Ramos (cell line): ENCODE results near the gene TRPT1.

Experiments used
- in situ Hi-C: fragments of 300-500 bp; cut with MboI; formaldehyde crosslinking; loops from one replicate; pipeline ENCODE4 v1.14.3; 2022; ENCODE audit warnings: low sequenced_read_pairs; ENCODE audit not compliant: unreplicated experiment

The TRPT1 gene

DNA sequence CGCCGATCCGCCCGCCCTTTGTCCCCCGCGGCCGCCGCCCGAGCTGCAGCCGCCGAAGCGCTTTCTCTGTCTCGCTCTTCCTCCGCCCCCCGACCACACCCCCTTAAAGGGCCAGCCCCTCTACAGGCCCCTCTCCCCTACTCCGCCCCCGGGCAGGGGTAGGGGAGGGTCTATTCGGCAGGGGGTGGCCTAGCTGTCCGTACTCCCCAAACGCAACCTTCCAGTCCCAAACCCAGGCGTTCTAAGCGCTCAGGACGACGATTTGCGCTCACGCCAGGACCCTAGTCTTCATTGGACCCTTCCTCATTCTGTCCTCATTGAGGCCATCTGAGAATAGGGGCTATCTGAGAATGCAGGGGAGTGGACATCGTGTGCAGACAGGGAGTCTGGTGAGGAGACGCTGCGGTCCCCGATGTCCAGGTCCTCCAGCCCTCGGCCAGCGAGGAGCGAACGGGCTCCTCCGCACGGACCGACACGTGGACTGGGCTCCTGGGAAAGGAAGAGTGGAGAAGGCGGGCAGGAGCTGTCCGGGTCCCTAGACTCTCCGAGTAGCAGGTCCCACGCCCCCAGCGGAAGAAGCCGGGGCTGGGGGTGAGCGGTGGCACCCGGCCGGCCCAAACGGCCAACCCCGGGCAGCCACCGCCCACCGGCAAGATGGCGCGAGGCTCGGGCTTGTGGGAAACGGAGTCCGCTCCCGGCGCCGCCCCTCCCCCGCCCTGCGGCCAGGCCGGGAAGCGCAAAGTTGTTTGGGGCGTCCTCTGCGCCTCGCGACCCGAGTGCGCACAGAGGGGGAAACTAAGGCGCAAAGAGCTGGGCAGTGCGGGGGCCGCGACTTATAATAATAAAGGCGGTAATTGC lies 21.1 kb upstream of the TRPT1 start, which contains the start of gene PPP1R14B:
Gene PPP1R14B, minus strand, starts transcription at position 73 of the 858 bp plus-strand sequence. CDS start 270 bp downstream, outside the sequence.
- in situ Hi-C loops = loop anchor here (25.0 kb wide), 3 partner anchors 890 to 1635 kb away; partner anchors contain the start of genes B3GAT3, EML3, MTA2 and ROM1

DNA sequence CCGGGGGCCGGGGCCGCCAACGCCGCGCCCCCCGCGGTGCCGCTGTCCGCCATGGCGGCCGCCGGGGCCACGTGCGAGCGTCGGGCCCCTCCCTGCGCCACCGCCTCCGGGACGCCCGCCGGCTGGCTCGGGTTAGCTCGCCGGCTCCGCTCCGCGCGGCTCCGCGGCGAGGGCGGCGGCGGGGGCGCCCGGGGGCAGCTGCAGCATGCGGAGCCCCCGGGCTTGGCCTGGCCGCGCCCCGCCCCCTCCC lies 20.6 kb upstream of the TRPT1 start:
- in situ Hi-C loops = loop anchor here (25.0 kb wide), 3 partner anchors 891 to 1634 kb away; partner anchors contain the start of genes B3GAT3, EML3, MTA2 and ROM1

DNA sequence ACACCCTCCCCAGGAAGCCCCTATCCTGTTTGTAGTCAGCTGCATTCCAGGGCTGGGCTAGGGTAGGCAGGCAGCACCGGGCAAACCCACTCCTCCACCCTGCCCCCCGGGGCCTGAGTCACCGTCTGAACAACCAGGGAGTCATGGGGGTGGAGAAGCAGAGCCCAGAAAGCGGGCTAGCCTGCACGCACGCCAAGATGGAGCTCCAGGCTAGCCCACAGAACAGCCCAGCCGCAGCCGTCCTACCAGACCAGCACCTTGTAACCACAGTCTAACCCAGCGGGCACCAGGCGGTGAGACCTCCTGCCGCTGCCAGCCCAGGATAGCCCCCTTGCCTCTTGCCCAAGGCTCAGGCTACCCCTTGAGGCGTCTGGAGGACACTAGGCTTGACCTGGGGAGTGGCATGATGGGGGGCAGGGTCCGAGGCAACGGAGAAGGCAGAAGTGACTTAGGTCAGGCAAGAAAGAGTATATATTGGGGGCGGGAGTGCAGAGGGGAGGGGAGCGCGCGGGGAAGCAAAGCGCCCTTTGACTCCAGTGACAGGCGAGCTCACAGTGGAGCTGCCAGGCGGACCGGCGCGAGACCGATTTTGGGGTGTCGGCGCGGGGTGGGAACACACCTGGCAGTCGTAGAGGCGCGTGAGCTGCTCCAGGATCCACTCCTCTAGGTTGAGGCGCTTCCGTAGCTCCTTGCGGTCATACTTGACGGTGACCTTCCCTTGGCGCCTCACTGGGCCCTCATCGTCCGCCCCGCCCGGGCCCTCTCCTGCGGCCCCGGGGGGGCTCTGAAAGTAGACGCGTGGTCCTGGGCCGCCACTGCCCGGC lies 20.0 kb upstream of the TRPT1 start:
- in situ Hi-C loops = loop anchor here (25.0 kb wide), 3 partner anchors 891 to 1634 kb away; partner anchors contain the start of genes B3GAT3, EML3, MTA2 and ROM1

DNA sequence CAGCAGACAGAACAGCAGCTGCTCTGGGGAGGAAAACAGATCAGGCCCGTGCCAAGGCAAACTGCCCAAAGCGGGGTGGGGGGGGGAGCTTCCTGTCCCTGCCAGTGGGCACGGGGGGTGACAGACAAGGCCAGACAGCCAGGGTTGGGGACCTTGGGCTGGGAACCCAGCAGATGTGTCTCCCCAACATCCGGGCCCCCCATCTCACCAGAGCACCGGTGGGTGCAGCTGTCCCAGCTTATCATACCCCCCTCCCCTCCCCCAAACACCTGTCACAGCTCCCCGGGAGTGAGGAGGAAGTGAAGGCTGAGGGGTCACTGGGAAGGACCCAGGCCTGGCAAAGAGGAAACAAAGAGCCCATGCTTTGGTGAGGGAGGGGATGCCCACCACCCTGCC lies 19.4 kb upstream of the TRPT1 start:
- in situ Hi-C loops = loop anchor here (25.0 kb wide), 3 partner anchors 892 to 1633 kb away; partner anchors contain the start of genes B3GAT3, EML3, MTA2 and ROM1

DNA sequence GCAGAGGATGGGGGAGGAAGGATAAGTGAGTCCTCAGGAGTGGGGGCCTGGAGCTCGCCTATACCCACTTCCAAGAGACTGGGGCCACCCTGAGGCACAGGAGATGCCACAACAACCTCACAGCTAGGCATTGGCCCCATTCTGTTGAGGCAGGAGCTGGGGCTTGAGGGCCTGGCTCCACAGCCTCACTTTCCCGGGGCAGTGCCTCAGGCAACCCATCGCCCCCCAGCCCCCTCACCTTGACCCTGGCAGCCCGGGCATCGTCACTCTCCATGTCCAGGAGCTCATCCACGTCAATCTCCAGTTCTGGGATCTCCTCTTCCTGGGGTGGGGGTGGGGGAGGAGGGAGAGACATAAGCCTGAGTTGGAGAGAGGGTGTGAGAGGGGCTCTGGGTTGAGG lies 19.0 kb upstream of the TRPT1 start:
- in situ Hi-C loops = loop anchor here (25.0 kb wide), 3 partner anchors 892 to 1633 kb away; partner anchors contain the start of genes B3GAT3, EML3, MTA2 and ROM1

DNA sequence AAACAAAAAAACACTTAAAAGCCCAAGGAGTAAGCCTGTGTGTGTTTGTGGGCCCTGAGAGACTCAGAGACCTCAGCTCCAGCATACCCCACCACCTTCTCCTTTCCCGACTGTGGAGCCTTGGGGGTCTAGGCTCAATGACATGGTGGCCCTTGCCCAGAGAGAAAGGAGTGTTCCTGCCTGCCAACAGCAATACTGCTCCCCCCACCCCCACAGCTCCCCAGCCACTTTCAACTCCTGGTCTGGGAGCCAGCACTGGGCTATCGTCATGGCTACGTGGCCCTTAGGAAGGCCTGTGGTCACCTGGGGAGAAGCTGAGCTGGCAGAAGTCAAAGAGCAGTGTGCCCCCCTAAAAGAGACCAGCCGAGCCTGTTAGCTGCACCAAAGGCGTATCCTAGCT lies 18.1 kb upstream of the TRPT1 start:
- in situ Hi-C loops = loop anchor here (25.0 kb wide), 3 partner anchors 893 to 1632 kb away; partner anchors contain the start of genes B3GAT3, EML3, MTA2 and ROM1

DNA sequence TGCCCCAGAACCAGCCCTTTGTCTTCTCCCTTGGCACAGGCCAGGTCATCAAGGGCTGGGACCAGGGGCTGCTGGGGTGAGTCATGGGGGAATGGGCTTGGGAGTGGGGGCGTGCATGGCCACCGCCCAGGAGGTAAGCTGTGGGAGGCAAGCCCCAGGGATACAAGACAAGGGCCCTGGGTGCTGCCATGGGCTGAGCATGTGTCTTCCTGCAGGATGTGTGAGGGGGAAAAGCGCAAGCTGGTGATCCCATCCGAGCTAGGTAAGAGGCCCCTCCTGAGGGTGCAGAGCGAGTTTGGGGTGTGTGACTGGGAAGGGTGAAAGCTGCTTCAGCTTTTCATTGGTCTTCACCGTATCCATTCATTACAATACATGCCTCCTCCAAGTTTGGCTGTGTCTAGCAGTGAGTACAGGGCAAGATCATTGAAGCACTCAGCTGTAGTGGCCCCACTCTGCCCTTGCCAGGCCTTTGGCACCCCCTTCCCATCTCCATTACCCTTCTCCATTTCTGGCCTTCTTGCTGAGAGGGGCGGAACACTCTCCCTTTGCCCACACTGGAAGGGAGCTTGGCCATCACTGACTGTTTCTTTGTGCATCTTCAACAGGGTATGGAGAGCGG lies 17.4 kb upstream of the TRPT1 start:
- in situ Hi-C loops = loop anchor here (25.0 kb wide), 3 partner anchors 894 to 1631 kb away; partner anchors contain the start of genes B3GAT3, EML3, MTA2 and ROM1

DNA sequence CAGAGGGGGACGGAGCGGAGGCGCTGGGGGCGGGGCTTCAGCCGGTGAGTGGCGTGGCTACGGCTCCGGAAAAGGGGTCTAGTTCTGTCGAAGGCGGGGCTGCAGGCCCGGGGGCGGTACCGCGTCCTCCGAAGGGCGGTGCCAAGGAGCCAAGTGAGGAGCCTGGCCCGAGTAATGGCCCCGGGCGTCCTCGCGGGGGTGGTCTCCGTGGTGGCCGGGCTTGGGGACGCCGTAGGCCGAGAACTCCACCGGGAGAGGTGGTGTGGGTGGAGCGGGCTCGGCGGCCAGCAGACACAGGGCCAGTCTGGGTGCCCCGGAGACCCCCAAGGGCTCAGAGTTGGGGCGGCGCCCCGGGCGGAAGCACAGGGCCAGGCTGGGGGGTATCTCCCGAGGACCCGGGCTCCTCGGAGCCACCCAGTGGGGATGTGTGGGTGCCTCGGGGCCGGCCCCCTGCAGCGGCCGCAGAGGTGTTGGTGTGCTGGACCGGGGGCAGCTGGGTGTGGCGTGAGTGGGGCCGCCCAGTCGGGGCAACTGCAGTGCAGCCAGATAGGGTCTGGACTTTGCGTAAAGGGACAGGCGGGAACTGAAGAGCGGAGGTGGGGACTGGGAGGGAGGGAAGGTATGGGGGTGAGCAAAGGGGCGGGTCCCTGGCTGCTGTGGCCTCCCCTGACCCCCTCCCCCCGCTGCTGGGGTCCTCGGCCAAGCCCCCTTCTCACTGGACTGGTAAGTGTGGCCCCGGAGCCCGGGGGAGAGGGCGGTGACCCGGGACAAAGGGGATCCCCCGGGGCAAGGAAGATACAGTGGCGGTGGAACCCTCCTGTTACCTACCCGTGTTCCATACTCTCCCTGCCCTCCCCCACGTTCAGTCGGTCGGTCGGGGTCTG lies 15.7 kb upstream of the TRPT1 start:
- in situ Hi-C loops = loop anchor here (25.0 kb wide), 3 partner anchors 896 to 1629 kb away; partner anchors contain the start of genes B3GAT3, EML3, MTA2 and ROM1

DNA sequence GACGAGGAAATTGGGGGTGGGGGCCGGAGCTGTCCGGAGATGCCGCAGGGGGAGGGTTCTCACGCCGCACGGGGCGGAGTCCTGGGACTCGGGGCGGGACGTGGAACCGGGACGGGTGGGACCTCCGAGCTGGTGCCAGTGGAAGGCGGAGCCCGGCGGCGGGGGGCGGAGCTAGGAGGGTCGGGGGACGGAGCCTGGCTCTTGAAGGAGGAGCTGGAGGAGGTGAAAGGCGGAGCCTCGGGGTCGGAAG lies 15.2 kb upstream of the TRPT1 start:
- in situ Hi-C loops = loop anchor here (25.0 kb wide), 3 partner anchors 896 to 1629 kb away; partner anchors contain the start of genes B3GAT3, EML3, MTA2 and ROM1

DNA sequence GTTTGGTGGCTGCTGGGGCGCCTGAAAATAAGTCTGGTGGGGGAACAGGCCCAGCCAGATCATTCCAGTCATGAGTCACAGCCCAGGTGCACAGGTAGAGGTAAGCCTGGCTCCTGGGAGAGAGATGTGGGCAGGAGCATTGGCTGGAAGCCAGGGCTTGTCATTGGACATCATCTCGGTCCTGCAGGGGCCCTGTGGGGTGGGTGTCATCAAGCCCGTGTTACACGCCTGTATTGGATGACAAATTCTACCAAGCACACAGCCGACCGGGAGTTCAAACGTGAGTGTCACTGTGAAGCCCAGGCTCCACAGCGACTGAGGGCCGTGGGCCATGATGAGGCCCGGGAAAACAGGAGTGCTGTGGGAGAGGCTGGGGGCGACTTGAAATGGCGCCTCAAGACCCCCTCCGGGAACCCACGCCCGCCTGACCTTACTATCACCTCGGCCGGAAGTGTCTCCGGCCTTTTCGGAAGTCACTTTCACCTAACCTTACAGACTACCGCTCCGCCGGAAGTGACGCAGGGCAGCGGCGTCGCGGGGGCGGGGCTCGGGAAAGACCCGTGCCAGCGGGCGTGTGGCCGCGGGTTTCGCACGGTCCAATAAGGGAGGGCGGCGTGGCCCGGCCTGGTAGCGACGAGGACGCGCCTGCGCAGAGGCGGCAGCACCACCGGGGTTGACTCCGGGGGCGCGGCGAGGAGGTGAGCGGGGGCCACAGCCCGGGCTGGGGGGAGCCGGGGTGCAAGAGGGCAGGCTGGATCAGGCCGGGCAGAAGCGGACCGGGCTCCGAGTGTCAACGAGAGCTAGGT lies 14.7 kb upstream of the TRPT1 start, which contains the start of gene FKBP2:
Gene FKBP2, plus strand, starts transcription at position 661 of the 806 bp plus-strand sequence. CDS start 1,293 bp downstream, outside the sequence.
- in situ Hi-C loops = loop anchor here (25.0 kb wide), 3 partner anchors 897 to 1628 kb away; partner anchors contain the start of genes B3GAT3, EML3, MTA2 and ROM1

DNA sequence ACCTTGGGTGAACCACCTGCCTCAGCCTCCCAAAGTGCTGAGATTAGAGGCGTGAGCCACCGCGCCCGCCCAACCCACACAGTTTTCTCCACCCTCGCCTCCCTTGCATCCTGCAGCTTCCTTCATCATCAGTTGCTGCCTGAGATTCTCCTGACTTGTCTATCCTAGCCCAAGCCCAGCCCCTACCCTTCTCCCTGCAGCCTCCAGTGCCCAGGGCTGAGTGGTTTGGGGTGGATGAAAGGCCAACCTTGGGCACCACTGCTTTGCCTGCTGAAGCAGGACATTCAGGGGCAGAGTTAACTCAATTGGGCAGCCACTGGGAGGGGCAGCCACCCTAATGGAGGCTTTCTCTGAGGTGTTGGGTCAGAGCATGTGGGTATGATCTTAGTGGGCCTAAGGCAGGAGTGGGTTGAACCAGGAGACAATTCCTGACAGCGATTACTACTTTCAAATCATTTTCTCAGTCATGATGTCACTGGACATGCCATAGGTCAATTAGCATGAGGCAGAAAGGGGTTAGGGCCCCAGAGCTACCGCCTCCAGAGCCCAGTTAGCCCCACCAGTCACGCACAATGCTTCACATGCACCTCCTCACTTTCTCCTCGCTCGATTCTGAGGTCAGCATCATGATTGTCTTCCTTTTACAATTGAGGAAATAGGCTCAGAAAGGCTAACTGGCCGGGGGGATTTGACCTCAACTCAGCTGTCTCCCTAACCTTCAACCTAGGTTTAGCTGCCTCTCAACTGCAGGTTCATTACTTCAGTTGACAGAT lies 13.9 kb upstream of the TRPT1 start:
- in situ Hi-C loops = loop anchor here (25.0 kb wide), 3 partner anchors 897 to 1628 kb away; partner anchors contain the start of genes B3GAT3, EML3, MTA2 and ROM1

DNA sequence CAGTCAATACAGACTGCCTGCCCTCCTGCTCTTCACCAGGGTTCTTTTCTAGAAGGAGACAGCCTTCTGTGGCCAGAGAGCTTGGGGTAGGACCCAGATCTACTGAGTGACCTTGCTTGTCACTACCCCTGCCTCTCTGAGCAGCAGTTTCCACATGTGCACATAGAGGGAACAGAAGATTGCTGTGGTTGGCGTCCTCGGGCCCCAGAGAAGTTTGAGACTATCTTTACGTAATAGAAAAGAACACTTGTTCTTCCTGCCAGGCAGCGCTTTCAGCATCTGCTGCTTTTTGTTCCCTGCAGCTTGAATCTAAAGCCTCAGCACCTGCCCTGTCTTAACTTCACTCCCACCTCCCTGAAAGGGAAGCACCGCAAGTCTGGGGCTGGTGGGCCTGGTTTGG lies 13.0 kb upstream of the TRPT1 start:
- in situ Hi-C loops = loop anchor here (25.0 kb wide), 3 partner anchors 898 to 1627 kb away; partner anchors contain the start of genes B3GAT3, EML3, MTA2 and ROM1

DNA sequence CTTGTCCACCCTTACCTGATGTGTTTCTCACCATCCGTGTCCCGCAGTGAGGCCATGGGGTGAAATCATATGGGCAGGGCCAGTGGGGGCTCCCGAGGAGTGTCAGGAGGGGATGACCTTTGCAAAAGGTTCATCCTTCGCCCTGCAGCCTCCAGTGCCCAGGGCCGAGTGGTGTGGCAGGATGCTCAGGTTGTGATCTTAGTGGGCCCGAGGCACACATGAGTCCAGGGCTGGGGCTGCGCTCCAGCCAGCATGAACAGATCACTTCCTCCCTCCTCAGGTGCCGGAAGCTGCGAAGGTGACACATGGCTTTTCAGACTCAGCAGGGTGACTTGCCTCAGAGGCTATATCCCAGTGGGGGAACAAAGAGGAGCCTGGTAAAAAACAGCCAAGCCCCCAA lies 12.1 kb upstream of the TRPT1 start:
- in situ Hi-C loops = loop anchor here (25.0 kb wide), 3 partner anchors 899 to 1626 kb away; partner anchors contain the start of genes B3GAT3, EML3, MTA2 and ROM1

DNA sequence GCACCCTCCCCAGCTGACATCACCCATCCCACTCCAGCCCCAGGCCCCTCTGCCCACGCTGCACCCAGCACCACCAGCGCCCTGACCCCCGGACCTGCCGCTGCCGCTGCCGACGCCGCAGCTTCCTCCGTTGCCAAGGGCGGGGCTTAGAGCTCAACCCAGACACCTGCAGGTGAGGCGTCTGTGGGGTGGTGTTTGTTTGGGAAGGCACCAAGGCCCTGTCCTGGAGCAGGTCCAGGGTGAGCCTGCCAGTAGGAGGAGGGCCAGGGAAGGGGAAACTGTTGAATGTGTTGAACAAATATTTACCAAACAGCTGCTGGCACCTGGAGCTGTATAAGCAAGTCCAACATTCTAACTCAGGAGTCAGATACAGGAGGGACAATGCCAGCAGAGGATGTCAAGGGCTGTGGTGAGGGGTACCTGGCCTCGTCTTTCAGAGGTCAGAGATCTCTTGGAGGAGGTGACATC lies 11.5 kb upstream of the TRPT1 start:
- in situ Hi-C loops = loop anchor here (25.0 kb wide), 3 partner anchors 900 to 1625 kb away; partner anchors contain the start of genes B3GAT3, EML3, MTA2 and ROM1

DNA sequence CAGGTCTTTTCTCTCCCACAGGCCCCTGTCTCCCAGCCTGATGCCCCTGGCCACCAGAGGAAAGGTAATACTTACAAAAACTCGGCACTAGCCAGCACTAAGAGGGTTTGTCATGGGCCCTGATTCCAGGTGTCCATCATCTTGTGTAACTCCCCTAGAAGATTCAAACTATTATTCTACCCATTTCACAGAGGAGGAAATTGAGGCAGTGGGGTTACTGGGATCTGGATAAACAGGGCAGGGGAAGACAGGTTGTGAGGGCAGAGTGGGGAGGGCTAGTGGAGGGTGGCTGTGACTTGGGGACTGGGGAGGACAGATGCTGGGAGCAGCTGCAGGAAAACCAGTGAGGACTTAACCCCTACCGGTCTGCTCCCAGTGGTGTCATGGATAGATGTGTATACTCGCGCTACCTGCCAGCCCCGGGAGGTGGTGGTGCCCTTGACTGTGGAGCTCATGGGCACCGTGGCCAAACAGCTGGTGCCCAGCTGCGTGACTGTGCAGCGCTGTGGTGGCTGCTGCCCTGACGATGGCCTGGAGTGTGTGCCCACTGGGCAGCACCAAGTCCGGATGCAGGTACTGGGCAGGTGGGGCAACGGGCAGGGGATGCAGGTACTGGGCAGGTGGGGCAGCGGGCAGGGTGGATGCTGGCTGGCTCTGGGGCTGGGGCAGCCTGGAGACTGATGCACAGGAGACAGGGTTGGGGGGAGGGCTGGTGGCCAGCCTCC lies 9.6 kb upstream of the TRPT1 start:
- in situ Hi-C loops = loop anchor here (25.0 kb wide), 3 partner anchors 902 to 1623 kb away; partner anchors contain the start of genes B3GAT3, EML3, MTA2 and ROM1
